H1 (cell line): ENCODE measurements around the gene CDC42BPB. TPM values are rescaled to one million over a fixed set of nuclear protein-coding genes. Genes with fewer than 3 reads are reported as not detected.

Experiments used
- CTCF ChIA-PET: fragments of 300-600 bp; sonication (Branson Sonifier 250); formaldehyde crosslinking; loops from one replicate; lab custom pipeline; 2021; ENCODE audit not compliant: partially characterized antibody; lab: Charles Lee
- POLR2A ChIA-PET: fragments of 300-600 bp; sonication (Branson Sonifier 250); formaldehyde crosslinking; loops from one replicate; lab custom pipeline; 2021; ENCODE audit warnings: inconsistent platforms; ENCODE audit not compliant: partially characterized antibody; lab: Charles Lee
- DNase-seq, 2 experiments: peaks; one replicate each; pipeline versions ENCODE4 v3.0.0 to v3.0.0-alpha.2; 2010 to 2022; ENCODE audit warnings: low spot score in 2 of 2, low read depth in 1 of 2, mixed read lengths in 1 of 2
- FAIRE-seq: peaks from 2 replicates; lab custom pipeline; 2011; peaks lifted over from hg19 to GRCh38; lab: Jason Lieb, UNC
- H2AFZ ChIP-seq: 2 replicates; pipeline ENCODE4 v1.8.1; 2012; ENCODE audit warnings: low read length, inconsistent platforms
- H2AK5ac ChIP-seq: 2 replicates; pipeline ENCODE4 v1.6.1; 2013; ENCODE audit warnings: low read depth, low read length
- H2BK120ac ChIP-seq: replicated peaks from 2 replicates; pipeline ENCODE3; 2013; ENCODE audit warnings: low read depth, low read length, inconsistent platforms
- H2BK12ac ChIP-seq: 2 replicates; pipeline ENCODE4 v1.6.1; 2013; ENCODE audit warnings: low read depth, low read length
- H2BK15ac ChIP-seq: 2 replicates; pipeline ENCODE4 v1.6.1; 2013; ENCODE audit warnings: low read length
- H2BK20ac ChIP-seq: 2 replicates; pipeline ENCODE4 v1.6.1; 2013; ENCODE audit warnings: low read length
- H2BK5ac ChIP-seq: 2 replicates; pipeline ENCODE4 v1.6.1; 2013; ENCODE audit warnings: low read depth, low read length
- H3K14ac ChIP-seq: 2 replicates; pipeline ENCODE4 v1.6.1; 2013; ENCODE audit warnings: inconsistent platforms; ENCODE audit not compliant: insufficient read length
- H3K18ac ChIP-seq: 2 replicates; pipeline ENCODE4 v1.6.1; 2013; ENCODE audit warnings: low read length; ENCODE audit errors: extremely low read depth
- H3K23ac ChIP-seq: 2 replicates; pipeline ENCODE4 v1.6.1; 2013; ENCODE audit warnings: inconsistent platforms; ENCODE audit not compliant: insufficient read length
- H3K23me2 ChIP-seq: 2 replicates; pipeline ENCODE4 v1.6.1; 2013; ENCODE audit warnings: low read depth, low read length
- H3K27ac ChIP-seq: 2 replicates; pipeline ENCODE4 v1.6.1; 2011; ENCODE audit warnings: low read depth, low read length, inconsistent platforms
- H3K27me3 ChIP-seq, 4 experiments: replicated peaks in 1 of 4; 1 replicate in 1 of 4; 2 replicates in 3 of 4; pipeline versions ENCODE4 v1.6.1 to v1.8.1; 2011 to 2013; ENCODE audit warnings: low read length in 3 of 4, mild to moderate bottlenecking in 3 of 4, inconsistent platforms in 2 of 4, mixed read lengths in 2 of 4, moderate library complexity in 1 of 4; ENCODE audit not compliant: control insufficient read depth in 3 of 4, insufficient read depth in 3 of 4; ENCODE audit errors: extremely low read depth in 1 of 4
- H3K36me3 ChIP-seq, 4 experiments: 2 replicates each; pipeline versions ENCODE4 v1.6.1 to v1.8.1; 2011 to 2013; ENCODE audit warnings: mild to moderate bottlenecking in 4 of 4, low read length in 3 of 4, moderate library complexity in 2 of 4, control low read depth in 1 of 4, inconsistent platforms in 1 of 4; ENCODE audit not compliant: insufficient read depth in 4 of 4, control insufficient read depth in 2 of 4
- H3K4ac ChIP-seq: replicated peaks from 2 replicates; pipeline ENCODE3; 2013; ENCODE audit warnings: low read length, low read depth, mixed read lengths, inconsistent platforms; ENCODE audit not compliant: insufficient read length
- H3K4me1 ChIP-seq, 4 experiments: replicated peaks in 1 of 4; 1 replicate in 1 of 4; 2 replicates in 3 of 4; pipeline versions ENCODE4 v1.6.1 to v1.8.1; 2011 to 2013; ENCODE audit warnings: low read length in 3 of 4, inconsistent platforms in 2 of 4, mixed read lengths in 1 of 4; ENCODE audit not compliant: insufficient read depth in 4 of 4, control insufficient read depth in 3 of 4
- H3K4me2 ChIP-seq, 2 experiments: 2 replicates each; pipeline versions ENCODE4 v1.6.1 to v1.8.1; 2011 to 2013; ENCODE audit warnings: low read depth in 2 of 2, low read length in 2 of 2, control low read depth in 1 of 2, inconsistent platforms in 1 of 2, mild to moderate bottlenecking in 1 of 2; ENCODE audit not compliant: insufficient read depth in 1 of 2
- H3K4me3 ChIP-seq, 4 experiments: fragments of 200-600, 300-600 bp in 1 of 4; sonication (generic), shearing (Covaris generic), sonication (Bioruptor Twin) in 1 of 4; 2 replicates each; pipeline versions ENCODE4 v1.5.1 to v1.8.1; 2011 to 2016; ENCODE audit warnings: low read length in 4 of 4, low read depth in 3 of 4, control low read depth in 2 of 4, inconsistent platforms in 2 of 4, mild to moderate bottlenecking in 2 of 4, mixed read lengths in 1 of 4, moderate library complexity in 1 of 4; ENCODE audit not compliant: insufficient read depth in 2 of 4; ENCODE audit errors: extremely low read depth in 1 of 4
- H3K56ac ChIP-seq: replicated peaks from 2 replicates; pipeline ENCODE3; 2013; ENCODE audit warnings: low read depth, mild to moderate bottlenecking, mixed read lengths, low read length, inconsistent platforms; ENCODE audit not compliant: insufficient read length
- H3K79me1 ChIP-seq: 2 replicates; pipeline ENCODE4 v1.6.1; 2013; ENCODE audit warnings: low read depth, low read length, control low read depth
- H3K79me2 ChIP-seq, 2 experiments: 2 replicates each; pipeline versions ENCODE4 v1.6.1 to v1.8.1; 2012 to 2013; ENCODE audit warnings: low read length in 2 of 2, mild to moderate bottlenecking in 2 of 2, inconsistent platforms in 1 of 2; ENCODE audit not compliant: insufficient read depth in 2 of 2, control insufficient read depth in 1 of 2
- H3K9ac ChIP-seq, 4 experiments: replicated peaks in 1 of 4; 1 replicate in 1 of 4; 2 replicates in 3 of 4; pipeline versions ENCODE4 v1.6.1 to v1.8.1; 2011 to 2013; ENCODE audit warnings: low read depth in 3 of 4, low read length in 3 of 4, control low read depth in 2 of 4, mild to moderate bottlenecking in 2 of 4, moderate library complexity in 2 of 4, inconsistent platforms in 1 of 4; ENCODE audit errors: extremely low read depth in 1 of 4
- H3K9me3 ChIP-seq, 2 experiments: 2 replicates each; pipeline versions ENCODE4 v1.6.1 to v1.8.1; 2012 to 2013; ENCODE audit warnings: mild to moderate bottlenecking in 2 of 2, moderate library complexity in 2 of 2, control low read depth in 1 of 2, inconsistent platforms in 1 of 2, low read depth in 1 of 2, low read length in 1 of 2, mixed read lengths in 1 of 2; ENCODE audit not compliant: insufficient read depth in 2 of 2
- H4K20me1 ChIP-seq, 2 experiments: replicated peaks in 1 of 2; 2 replicates each; pipeline versions ENCODE3 to v1.8.1; 2011 to 2013; ENCODE audit warnings: inconsistent platforms in 2 of 2, low read length in 2 of 2, mild to moderate bottlenecking in 1 of 2; ENCODE audit not compliant: insufficient read depth in 2 of 2, control insufficient read depth in 1 of 2
- H4K5ac ChIP-seq: 2 replicates; pipeline ENCODE4 v1.6.1; 2013; ENCODE audit warnings: low read length, low read depth, mixed read lengths, inconsistent platforms; ENCODE audit not compliant: insufficient read length
- H4K8ac ChIP-seq: 2 replicates; pipeline ENCODE4 v1.8.0; 2013; ENCODE audit warnings: mild to moderate bottlenecking, moderate library complexity, low read length, inconsistent platforms; ENCODE audit not compliant: insufficient read depth; ENCODE audit errors: extremely low read depth
- H4K91ac ChIP-seq: replicated peaks from 2 replicates; pipeline ENCODE3; 2013; ENCODE audit warnings: low read length, mixed read lengths, inconsistent platforms; ENCODE audit not compliant: insufficient read length
- CTBP2 ChIP-seq: IDR thresholded peaks from 2 replicates; pipeline ENCODE4 v1.7.0; 2011; ENCODE audit warnings: borderline replicate concordance, mild to moderate bottlenecking, moderate library complexity, mixed read lengths, low read length; ENCODE audit not compliant: insufficient read depth, insufficient read length
- EGR1 ChIP-seq: IDR thresholded peaks from 2 replicates; pipeline ENCODE4 v1.6.1; 2011; ENCODE audit warnings: low read depth, low read length, borderline replicate concordance
- TCF12 ChIP-seq: IDR thresholded peaks from 2 replicates; pipeline ENCODE4 v1.6.1; 2011; ENCODE audit warnings: low read depth, mild to moderate bottlenecking, low read length
- TEAD4 ChIP-seq: IDR thresholded peaks from 2 replicates; pipeline ENCODE4 v1.6.1; 2012; ENCODE audit warnings: low read depth, low read length, inconsistent platforms, mixed read lengths
- WGBS, 2 experiments: shearing (Covaris generic) in 1 of 2; methylation state at CpG; one replicate each; pipeline versions ENCODE4 v1.1.6 to v1.1.7; 2013 to 2015; ENCODE audit warnings: low lambda C conversion rate in 2 of 2, mixed read lengths in 2 of 2, inconsistent platforms in 1 of 2, low coverage in 1 of 2, missing lambda C conversion rate in 1 of 2; ENCODE audit not compliant: insufficient replicate concordance in 2 of 2, insufficient coverage in 1 of 2, insufficient read length in 1 of 2; ENCODE audit errors: extremely low coverage in 1 of 2, missing lambda C conversion rate in 1 of 2; 5-methylcytosine and 5-hydroxymethylcytosine counted together
- polyA plus RNA-seq, 7 experiments: library from polyadenylated mRNA; depleted of rRNA in 3 of 7; stranded (reverse) in 5 of 7; unstranded in 2 of 7; fragments of >200 nt in 5 of 7; fragments of 200-250 nt in 2 of 7; gene quantifications; 1 replicate in 5 of 7; 2 replicates in 1 of 7; 4 replicates in 1 of 7; pipeline versions ENCODE4 v1.2.1 to v1.2.3, GENCODE V29; 2011 to 2013; ENCODE audit warnings: missing spikeins in 2 of 7, mixed read lengths in 2 of 7
- total RNA-seq: library from RNA; stranded (reverse); fragmentation: NEBNext Ultra II Directional; extraction: Animal tissue kit (Norgen Biotek cat#: 25700); gene quantifications from 2 replicates; pipeline ENCODE4 v1.2.1, GENCODE V29; 2021
- TF ChIP-seq, protein P1 (sequence below): IDR thresholded peaks from 2 replicates; pipeline ENCODE4 v1.6.1; 2012; ENCODE audit warnings: inconsistent platforms

CDC42BPB gene
- total and polyA plus RNA-seq, 2 of the 8 experiments (the other 6 are each of a cell fraction or from before 2014, with no cell fraction given) = 51.2 to 88.2 TPM

DNA sequence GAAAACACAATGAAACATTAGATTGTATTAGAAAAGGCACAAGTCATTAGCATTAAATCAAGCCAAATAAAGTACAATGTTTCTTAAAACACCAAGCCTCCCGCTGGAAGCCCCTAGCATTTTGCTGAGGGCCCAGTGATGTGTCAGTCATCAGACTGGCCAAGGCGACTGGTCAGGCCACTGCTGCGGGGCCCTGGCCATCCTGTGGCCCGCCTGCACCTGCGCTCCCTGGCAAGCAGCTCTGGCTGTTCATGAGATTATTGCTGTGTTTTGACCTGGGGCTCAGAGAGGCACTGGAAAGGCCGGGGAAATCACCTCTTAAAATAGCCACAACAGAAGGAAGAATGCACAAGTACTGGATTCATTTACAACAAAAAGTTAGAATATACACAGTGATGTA is 159.1 kb downstream of the CDC42BPB start:
- H3K79me1 ChIP-seq = no peaks in the 10 kb centered on the region
- H3K18ac ChIP-seq = no peak overlapping the region
- DNase-seq (no peak), FAIRE-seq (no peak)
- H2BK20ac ChIP-seq = no peak overlapping the region
- H3K23me2 ChIP-seq = no peaks in the 10 kb centered on the region
- H4K20me1 ChIP-seq = peaks cover 2 to 3% of the 10 kb centered on the region in 2 experiments
- H3K4me2 ChIP-seq = no peak overlapping the region
- no peak overlapping the region for H2BK120ac ChIP-seq
- H3K36me3 ChIP-seq = peaks cover 0 to 3% (median 0%) of the 10 kb centered on the region in 4 experiments; a peak in 2 of 8 replicates
- H2BK15ac ChIP-seq = no peak overlapping the region
- no peak overlapping the region for H4K5ac ChIP-seq
- no peak overlapping the region for H3K27ac ChIP-seq
- H4K91ac ChIP-seq = no peak overlapping the region
- H2AK5ac ChIP-seq = no peak overlapping the region
- H2BK5ac ChIP-seq = no peak overlapping the region
- no peaks in the 10 kb centered on the region for H3K27me3 ChIP-seq
- H3K4ac ChIP-seq = no peak overlapping the region
- CTCF ChIA-PET = no interaction called here
- H4K8ac ChIP-seq = no peak overlapping the region
- no peak overlapping the region for H3K23ac ChIP-seq
- H3K56ac ChIP-seq = no peak overlapping the region
- H3K9me3 ChIP-seq = no peaks in the 10 kb centered on the region
- WGBS, 2 experiments = 78% methylated on average over 6 of the region's 6 CpGs; no CpG with 5 or more reads in 1 of the 2 experiments
- H3K9ac ChIP-seq = no peak overlapping the region
- H2BK12ac ChIP-seq = no peak overlapping the region
- no peak overlapping the region for H3K14ac ChIP-seq
- no peak overlapping the region for H2AFZ ChIP-seq
- H3K79me2 ChIP-seq = no peaks in the 10 kb centered on the region
- POLR2A ChIA-PET = no interaction called here
- H3K4me3 ChIP-seq = no peak overlapping the region
- H3K4me1 ChIP-seq = no peaks in the 10 kb centered on the region
- TF ChIP-seq TEAD4 = no peak
- no peak for TF ChIP-seq TCF12
- TF ChIP-seq, protein P1, sequence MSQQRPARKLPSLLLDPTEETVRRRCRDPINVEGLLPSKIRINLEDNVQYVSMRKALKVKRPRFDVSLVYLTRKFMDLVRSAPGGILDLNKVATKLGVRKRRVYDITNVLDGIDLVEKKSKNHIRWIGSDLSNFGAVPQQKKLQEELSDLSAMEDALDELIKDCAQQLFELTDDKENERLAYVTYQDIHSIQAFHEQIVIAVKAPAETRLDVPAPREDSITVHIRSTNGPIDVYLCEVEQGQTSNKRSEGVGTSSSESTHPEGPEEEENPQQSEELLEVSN = no peak
- TF ChIP-seq EGR1 = no peak
- no peak for TF ChIP-seq CTBP2
